Natural killer cell (primary cell): ENCODE results near the gene SORCS2. TPM values are rescaled to one million over a fixed set of nuclear protein-coding genes. Genes with fewer than 3 reads are reported as not detected.

ENCODE experiments used
- ATAC-seq, 3 donors: fragments of 150-1000 bp in 2 of 3; fragments of 200-7000 bp in 1 of 3; cut with Tn5 transposase; 1 replicate in 1 of 3; 2 replicates in 2 of 3; pipeline ENCODE4 v1.10.0; 2021; ENCODE audit warnings: mild to moderate bottlenecking in 2 of 3, moderate library complexity in 2 of 3
- DNase-seq, 2 donors: peaks; one replicate each; pipeline versions ENCODE4 v3.0.0 to v3.0.0-alpha.2; 2013 to 2021; ENCODE audit warnings: mixed read lengths in 1 of 2
- H3K27ac ChIP-seq: one replicate; pipeline ENCODE4 v1.5.1; 2013; ENCODE audit warnings: mild to moderate bottlenecking, low read length
- H3K27me3 ChIP-seq: one replicate; pipeline ENCODE4 v1.6.1; 2013; ENCODE audit warnings: low read length; ENCODE audit not compliant: control insufficient read depth, insufficient read depth
- H3K36me3 ChIP-seq: one replicate; pipeline ENCODE4 v1.6.1; 2013; ENCODE audit warnings: low read length; ENCODE audit not compliant: control insufficient read depth, insufficient read depth
- H3K4me1 ChIP-seq: one replicate; pipeline ENCODE4 v1.6.1; 2013; ENCODE audit warnings: low read length; ENCODE audit not compliant: control insufficient read depth, insufficient read depth
- H3K4me3 ChIP-seq: one replicate; pipeline ENCODE4 v1.5.1; 2013; ENCODE audit warnings: low read length
- H3K9me3 ChIP-seq: one replicate; pipeline ENCODE4 v1.6.1; 2013; ENCODE audit warnings: low read length; ENCODE audit not compliant: control insufficient read depth, insufficient read depth
- H3K27ac Mint-ChIP-seq, 2 donors: one replicate each; pipeline ENCODE4 v1.8.0; 2022; ENCODE audit warnings: mild to moderate bottlenecking in 2 of 2, mixed read lengths in 2 of 2, moderate library complexity in 1 of 2
- H3K27me3 Mint-ChIP-seq, 2 donors: one replicate each; pipeline ENCODE4 v1.8.0; 2022; ENCODE audit warnings: low read depth in 2 of 2, mixed read lengths in 2 of 2
- H3K36me3 Mint-ChIP-seq: one replicate; pipeline ENCODE4 v1.8.0; 2022; ENCODE audit warnings: mixed read lengths
- H3K4me1 Mint-ChIP-seq, 2 donors: one replicate each; pipeline ENCODE4 v1.8.0; 2022; ENCODE audit warnings: mixed read lengths in 2 of 2
- H3K4me3 Mint-ChIP-seq: one replicate; pipeline ENCODE4 v1.8.0; 2022; ENCODE audit warnings: mild to moderate bottlenecking, moderate library complexity, mixed read lengths
- H3K9me3 Mint-ChIP-seq, 2 donors: one replicate each; pipeline ENCODE4 v1.8.0; 2022; ENCODE audit warnings: mixed read lengths in 2 of 2
- WGBS: methylation state at CpG from one replicate; pipeline ENCODE4 v1.1.7; 2013; ENCODE audit warnings: missing lambda C conversion rate; ENCODE audit not compliant: insufficient coverage; 5-methylcytosine and 5-hydroxymethylcytosine counted together
- intact Hi-C: fragments of 100-400 bp; cut with micrococcal nuclease; formaldehyde crosslinking; loops from one replicate; pipeline ENCODE4 v1.14.2; 2022
- total RNA-seq, 4 donors: library from RNA; stranded (reverse); fragments of 120-200 nt in 1 of 4; gene quantifications; one replicate each; pipeline versions ENCODE4 v1.2.3 to v1.2.4, GENCODE V29; 2013 to 2022
- TF ChIP-seq, protein P1 (sequence below): fragments of 200-600 bp; IDR thresholded peaks from one replicate; pipeline ENCODE4 v1.8.0; 2022; ENCODE audit warnings: antibody characterized with exemption

SORCS2 gene
- total RNA-seq, 3 donors from 2014 or later (not counting 1 experiment from before 2014, with no cell fraction given) = 1.2 to 2.5 (median 1.4) TPM

- WGBS = 59% methylated on average over 7 of the region's 7 CpGs
- Histone ChIP-seq H3K9me3 (no peaks in the 10 kb centered on the region), H3K4me3 (no peak overlapping the region), H3K4me1 (peaks cover 3% of the 10 kb centered on the region), H3K27ac (no peak overlapping the region), H3K27me3 (peaks cover 4% of the 10 kb centered on the region), H3K36me3 (no peaks in the 10 kb centered on the region)
- H3K9me3 Mint-ChIP-seq = no peaks in the 10 kb centered on the region
- H3K4me3 Mint-ChIP-seq = no peak overlapping the region
- peaks cover 8 to 36% of the 10 kb centered on the region in 2 donors for H3K4me1 Mint-ChIP-seq
- no peak overlapping the region for H3K27ac Mint-ChIP-seq
- intact Hi-C loops = no loop called here
- TF ChIP-seq, protein P1, sequence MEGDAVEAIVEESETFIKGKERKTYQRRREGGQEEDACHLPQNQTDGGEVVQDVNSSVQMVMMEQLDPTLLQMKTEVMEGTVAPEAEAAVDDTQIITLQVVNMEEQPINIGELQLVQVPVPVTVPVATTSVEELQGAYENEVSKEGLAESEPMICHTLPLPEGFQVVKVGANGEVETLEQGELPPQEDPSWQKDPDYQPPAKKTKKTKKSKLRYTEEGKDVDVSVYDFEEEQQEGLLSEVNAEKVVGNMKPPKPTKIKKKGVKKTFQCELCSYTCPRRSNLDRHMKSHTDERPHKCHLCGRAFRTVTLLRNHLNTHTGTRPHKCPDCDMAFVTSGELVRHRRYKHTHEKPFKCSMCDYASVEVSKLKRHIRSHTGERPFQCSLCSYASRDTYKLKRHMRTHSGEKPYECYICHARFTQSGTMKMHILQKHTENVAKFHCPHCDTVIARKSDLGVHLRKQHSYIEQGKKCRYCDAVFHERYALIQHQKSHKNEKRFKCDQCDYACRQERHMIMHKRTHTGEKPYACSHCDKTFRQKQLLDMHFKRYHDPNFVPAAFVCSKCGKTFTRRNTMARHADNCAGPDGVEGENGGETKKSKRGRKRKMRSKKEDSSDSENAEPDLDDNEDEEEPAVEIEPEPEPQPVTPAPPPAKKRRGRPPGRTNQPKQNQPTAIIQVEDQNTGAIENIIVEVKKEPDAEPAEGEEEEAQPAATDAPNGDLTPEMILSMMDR = no peak
- ATAC-seq (no peak), DNase-seq (no peak)
- peaks cover 17 to 32% of the 10 kb centered on the region in 2 donors for H3K27me3 Mint-ChIP-seq
- H3K36me3 Mint-ChIP-seq = no peaks in the 10 kb centered on the region
Measured at GRCh38 chr4:7511525-7511924, 319.2 kb downstream of the SORCS2 start.

DNA sequence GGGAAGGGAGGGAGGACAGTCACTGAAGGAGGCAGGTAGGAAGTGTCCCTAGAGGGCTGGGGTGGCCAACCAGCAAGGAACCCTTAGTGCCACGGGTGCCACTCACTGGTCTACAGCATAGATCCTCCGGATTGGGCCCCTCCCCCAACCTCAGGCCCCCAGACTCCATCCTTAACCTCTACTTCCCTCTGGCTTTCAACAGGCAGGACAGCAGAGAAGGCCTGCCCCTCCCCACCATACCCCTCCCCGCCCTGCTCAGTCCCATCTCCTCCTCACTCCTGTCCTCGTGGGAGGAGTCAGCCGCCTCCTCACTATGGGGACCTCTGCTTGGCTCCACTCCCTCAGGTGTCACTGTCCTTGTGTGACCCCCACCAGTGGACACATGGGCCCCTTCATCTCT lies 320.1 kb downstream of the SORCS2 start:
- Histone ChIP-seq H3K9me3 (no peaks in the 10 kb centered on the region), H3K27me3 (peaks cover 4% of the 10 kb centered on the region), H3K4me3 (no peak overlapping the region), H3K4me1 (peaks cover 3% of the 10 kb centered on the region), H3K36me3 (no peaks in the 10 kb centered on the region), H3K27ac (no peak overlapping the region)
- Mint-ChIP-seq H3K27me3 (peaks cover 17 to 35% of the 10 kb centered on the region in 2 donors), H3K4me3 (no peak overlapping the region), H3K9me3 (no peaks in the 10 kb centered on the region), H3K4me1 (peaks cover 6 to 34% of the 10 kb centered on the region in 2 donors), H3K36me3 (no peaks in the 10 kb centered on the region), H3K27ac (no peak overlapping the region)
- intact Hi-C loops = no loop called here
- ATAC-seq (no peak), DNase-seq (no peak)
- TF ChIP-seq, protein P1 = no peak
- 46% methylated on average over 5 of the region's 5 CpGs for WGBS

DNA sequence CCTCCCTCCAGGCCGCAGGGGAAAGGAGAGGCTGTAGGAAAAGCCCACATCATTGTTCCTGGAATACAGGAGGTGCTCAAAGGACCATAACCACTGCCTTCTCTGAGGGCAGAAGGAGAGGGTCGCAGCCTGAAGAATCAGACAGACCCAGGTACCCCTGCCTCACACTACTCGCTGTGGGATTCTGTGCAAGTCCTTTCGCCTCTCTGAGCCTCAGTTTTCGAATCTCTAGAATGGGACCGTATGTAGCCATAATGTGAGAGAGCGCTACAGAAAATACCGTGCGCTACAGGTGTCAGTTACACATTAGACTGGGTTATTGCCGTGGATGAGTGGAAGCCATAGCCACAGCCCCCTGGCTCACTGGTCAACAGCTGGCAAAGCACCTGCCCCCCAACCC lies 320.6 kb downstream of the SORCS2 start:
- H3K36me3 ChIP-seq = no peaks in the 10 kb centered on the region
- TF ChIP-seq, protein P1 = no peak
- ATAC-seq = no peak
- no peaks in the 10 kb centered on the region for H3K9me3 ChIP-seq
- H3K4me1 Mint-ChIP-seq = peaks cover 1 to 29% of the 10 kb centered on the region in 2 donors
- H3K4me3 ChIP-seq = no peak overlapping the region
- H3K27ac ChIP-seq = no peak overlapping the region
- 85% methylated on average over 10 of the region's 10 CpGs for WGBS
- intact Hi-C loops = no loop called here
- H3K36me3 Mint-ChIP-seq = no peaks in the 10 kb centered on the region
- H3K27ac Mint-ChIP-seq = no peak overlapping the region
- H3K4me1 ChIP-seq = peaks cover 1% of the 10 kb centered on the region
- DNase-seq = no peak
- peaks cover 4% of the 10 kb centered on the region for H3K27me3 ChIP-seq
- peaks cover 17 to 30% of the 10 kb centered on the region in 2 donors for H3K27me3 Mint-ChIP-seq
- H3K4me3 Mint-ChIP-seq = no peak overlapping the region
- H3K9me3 Mint-ChIP-seq = no peaks in the 10 kb centered on the region

DNA sequence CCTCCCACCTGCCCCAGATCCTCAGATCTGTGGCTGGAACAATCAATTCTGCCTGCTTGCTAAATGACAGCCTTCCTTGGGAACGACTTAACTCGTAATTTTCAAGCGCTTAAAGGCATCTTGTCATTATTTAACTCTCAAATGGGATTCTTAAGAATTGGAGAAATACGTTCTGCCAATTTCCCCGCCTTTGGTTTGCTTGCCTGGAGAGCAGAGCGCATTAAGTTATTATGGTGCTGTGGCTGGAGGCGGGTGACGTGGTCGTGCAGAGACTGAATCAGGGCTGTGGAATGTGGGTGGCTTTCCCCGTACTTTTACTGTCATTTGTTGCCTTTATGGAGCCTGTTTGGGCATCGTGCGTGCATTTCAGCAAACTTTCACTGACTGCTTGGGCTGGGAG lies 321.3 kb downstream of the SORCS2 start:
- H3K27me3 ChIP-seq = peaks cover 4% of the 10 kb centered on the region
- H3K36me3 ChIP-seq = no peaks in the 10 kb centered on the region
- no peak overlapping the region for H3K4me3 Mint-ChIP-seq
- H3K9me3 ChIP-seq = no peaks in the 10 kb centered on the region
- H3K27me3 Mint-ChIP-seq = peaks cover 17 to 28% of the 10 kb centered on the region in 2 donors
- TF ChIP-seq, protein P1 = no peak
- peaks cover 0 to 24% of the 10 kb centered on the region in 2 donors for H3K4me1 Mint-ChIP-seq
- H3K27ac Mint-ChIP-seq = no peak overlapping the region
- H3K36me3 Mint-ChIP-seq = no peaks in the 10 kb centered on the region
- H3K27ac ChIP-seq = no peak overlapping the region
- no peak overlapping the region for H3K4me3 ChIP-seq
- no peaks in the 10 kb centered on the region for H3K9me3 Mint-ChIP-seq
- WGBS = 83% methylated on average over 12 of the region's 12 CpGs
- no peaks in the 10 kb centered on the region for H3K4me1 ChIP-seq
- ATAC-seq (no peak), DNase-seq (no peak)
- intact Hi-C loops = no loop called here
